Hepatic stellate cell (primary cell): ENCODE data around the gene CDH2.
A peak's percentile ranks its signal among the peaks of the same experiment; 100 is the strongest.

Experiments
- DNase-seq: peaks from one replicate; pipeline ENCODE4 v3.0.0; 2011; ENCODE audit warnings: low spot score

The CDH2 gene

GRCh38 chr18:28086670-28087552, 90.0 kb downstream of the CDH2 start:
- DNase-seq: no peak

GRCh38 chr18:28081516-28081915, 95.4 kb downstream of the CDH2 start:
- DNase-seq: no peak

- DNase-seq: no peak
Observed at GRCh38 chr18:28080876-28081300, 96.0 kb downstream of the CDH2 start.

GRCh38 chr18:28079883-28080282, 97.0 kb downstream of the CDH2 start:
- no peak for DNase-seq

- no peak for DNase-seq
Observed at GRCh38 chr18:28078849-28079248, 98.1 kb downstream of the CDH2 start.

DNA sequence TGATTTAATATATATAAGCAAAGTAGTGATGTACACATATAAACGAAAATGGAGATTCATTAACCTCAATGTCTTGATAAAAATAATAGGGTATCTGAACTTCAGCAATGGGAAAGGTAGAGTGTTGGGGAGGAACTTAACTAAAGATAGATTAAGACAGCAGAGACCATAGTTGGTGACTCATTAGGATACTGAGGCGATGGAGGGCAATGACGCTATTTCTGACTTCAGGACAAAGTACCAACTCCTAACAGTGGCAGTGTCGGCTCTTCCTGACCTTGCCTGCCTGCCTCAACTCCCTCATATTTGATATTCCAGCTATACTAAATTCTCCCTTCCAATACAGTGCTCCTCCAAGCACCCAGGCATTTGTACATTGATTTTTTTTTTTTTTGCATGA, 98.6 kb downstream of the CDH2 start:
- DNase-seq: no peak

DNA sequence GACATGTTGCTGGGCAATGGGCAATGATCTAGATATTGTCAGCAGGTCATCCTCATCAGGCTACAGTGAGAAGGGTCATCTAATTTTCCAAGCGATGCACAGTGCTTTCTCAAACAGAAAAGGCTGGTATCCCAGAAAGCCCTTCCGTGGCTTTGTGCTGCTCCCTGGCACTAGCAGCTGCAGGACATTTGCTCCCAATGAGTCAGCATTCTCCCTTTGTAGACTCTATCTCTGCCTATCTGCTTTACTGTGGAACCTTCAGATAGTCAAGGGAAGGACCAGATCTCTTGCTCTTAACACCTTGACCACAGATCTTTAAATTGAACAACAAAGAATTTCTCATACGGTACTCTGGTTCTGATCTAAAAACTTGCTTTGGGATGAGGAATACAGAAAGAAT, 101.4 kb downstream of the CDH2 start:
- DNase-seq: no peak

GRCh38 chr18:28074076-28074475, 102.9 kb downstream of the CDH2 start:
- DNase-seq: no peak

- no peak for DNase-seq
Observed at GRCh38 chr18:28073658-28074057, 103.3 kb downstream of the CDH2 start.

GRCh38 chr18:28071199-28071598, 105.7 kb downstream of the CDH2 start:
- DNase-seq: no peak

DNA sequence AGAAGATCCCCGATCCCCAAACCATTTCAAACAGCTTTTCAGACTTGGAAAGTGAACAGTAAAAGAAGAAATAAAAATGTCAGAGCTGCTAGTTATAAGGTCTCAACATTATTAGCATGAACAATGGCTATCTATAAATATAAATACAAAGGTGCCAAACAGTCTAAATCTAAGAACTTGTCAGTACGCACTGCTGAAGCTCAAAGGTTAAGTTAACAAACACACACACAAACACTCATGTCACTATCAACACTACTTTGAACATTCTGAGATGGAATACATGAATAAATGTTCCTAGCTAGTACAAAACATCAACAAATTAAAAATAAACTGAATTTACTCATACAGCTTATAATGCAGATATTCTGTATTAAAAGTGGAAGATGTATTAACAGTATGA, 108.7 kb downstream of the CDH2 start:
- no peak for DNase-seq

- DNase-seq: no peak
Observed at GRCh38 chr18:28067346-28067745, 109.6 kb downstream of the CDH2 start.

DNA sequence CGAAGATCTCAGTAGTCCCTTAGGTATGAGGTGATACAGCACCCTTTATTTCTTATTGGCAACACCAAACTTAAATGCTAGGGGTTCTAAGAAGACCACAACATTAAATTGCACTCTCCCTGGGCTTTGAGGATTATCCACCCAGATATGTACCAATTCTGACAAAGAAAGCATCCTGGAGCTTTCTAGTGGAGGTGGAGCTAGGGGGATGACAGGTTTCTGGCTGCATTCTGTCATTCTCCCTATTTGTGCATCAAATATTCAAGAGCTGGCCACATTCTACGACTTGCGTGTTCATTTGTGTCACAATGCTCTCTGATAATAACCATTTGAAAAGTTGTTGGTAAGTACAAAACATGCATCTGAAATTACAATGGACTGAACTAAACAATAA, 111.1 kb downstream of the CDH2 start:
- no peak for DNase-seq

- DNase-seq: peak; percentile 40
Observed at GRCh38 chr18:28065031-28065792, 111.7 kb downstream of the CDH2 start.

GRCh38 chr18:28063926-28064325, 113.0 kb downstream of the CDH2 start:
- DNase-seq: no peak

DNA sequence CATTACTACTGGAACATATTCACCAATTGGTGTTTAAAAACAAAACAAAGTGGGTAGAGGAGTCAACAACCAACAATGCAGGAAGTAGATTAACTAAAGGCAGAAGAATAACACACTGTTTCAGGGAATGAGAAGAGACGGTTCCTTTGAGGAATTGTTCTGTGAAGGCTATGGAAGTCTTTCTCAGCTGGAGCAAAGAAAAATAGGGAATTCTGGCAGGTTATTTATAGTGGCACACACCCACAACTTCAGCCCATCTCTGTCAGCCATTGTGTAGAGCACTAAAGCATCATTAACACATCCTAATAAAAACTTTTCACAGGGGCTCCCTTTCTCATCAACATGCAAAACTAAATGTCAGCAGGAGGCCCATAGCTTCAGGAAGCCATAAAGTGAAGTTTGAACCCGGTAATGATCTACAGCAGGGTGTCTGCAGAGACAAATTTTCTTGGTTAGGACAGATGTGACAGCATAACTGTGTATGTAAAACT, 113.6 kb downstream of the CDH2 start:
- DNase-seq: no peak

- DNase-seq: no peak
Observed at GRCh38 chr18:28062443-28062842, 114.5 kb downstream of the CDH2 start.

DNA sequence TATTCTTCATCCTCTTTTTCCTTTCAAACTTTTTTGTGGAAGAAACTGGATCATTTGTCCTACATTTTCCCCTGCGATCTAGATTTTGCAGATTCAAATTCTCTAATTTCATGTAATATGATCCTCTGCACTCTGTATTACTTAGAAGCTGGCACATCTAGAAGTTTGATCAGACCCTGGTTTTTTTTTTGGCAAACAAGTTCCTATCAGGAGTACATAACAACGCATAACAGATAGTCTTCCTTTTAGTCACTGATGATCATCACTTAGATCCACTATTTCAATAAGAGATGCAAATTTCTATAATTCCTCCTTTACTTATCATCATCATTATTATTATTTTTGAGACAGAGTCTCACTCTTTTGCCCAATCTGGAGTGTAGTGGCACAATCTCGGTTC, 117.1 kb downstream of the CDH2 start:
- DNase-seq: no peak

GRCh38 chr18:28050545-28050944, 126.4 kb downstream of the CDH2 start:
- no peak for DNase-seq

DNA sequence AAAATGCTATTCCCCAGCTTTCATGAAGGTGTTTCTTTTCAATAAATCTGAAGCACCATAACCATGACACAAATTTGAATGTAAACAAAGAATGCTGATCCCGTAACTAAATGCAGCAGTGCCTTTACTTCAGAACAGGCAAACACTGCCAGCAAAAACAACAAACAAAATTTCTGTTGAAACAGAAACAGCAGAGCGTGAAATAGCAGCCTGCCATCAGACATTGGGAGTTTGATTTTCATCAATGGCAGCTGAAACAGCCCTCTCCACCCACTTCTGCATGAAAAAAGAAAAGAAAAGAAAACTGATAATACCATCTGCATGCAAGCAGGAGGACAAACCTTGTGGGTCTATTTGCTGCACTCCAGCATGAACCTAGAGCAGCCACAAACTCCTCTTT, 128.3 kb downstream of the CDH2 start:
- DNase-seq: no peak

- DNase-seq: peak; percentile 6
Observed at GRCh38 chr18:28045880-28046279, 131.1 kb downstream of the CDH2 start.

GRCh38 chr18:28045176-28045810, 131.6 kb downstream of the CDH2 start:
- peak; percentile 7 for DNase-seq

- DNase-seq: no peak
Observed at GRCh38 chr18:28044036-28044435, 132.9 kb downstream of the CDH2 start.
